ENCODE data around the gene ERFL. TPM values are rescaled to one million over a fixed set of nuclear protein-coding genes. Genes with fewer than 3 reads are reported as not detected.

Gene ERFL
- total RNA-seq, 1 donor from 2014 or later = 0.46 TPM

DNA sequence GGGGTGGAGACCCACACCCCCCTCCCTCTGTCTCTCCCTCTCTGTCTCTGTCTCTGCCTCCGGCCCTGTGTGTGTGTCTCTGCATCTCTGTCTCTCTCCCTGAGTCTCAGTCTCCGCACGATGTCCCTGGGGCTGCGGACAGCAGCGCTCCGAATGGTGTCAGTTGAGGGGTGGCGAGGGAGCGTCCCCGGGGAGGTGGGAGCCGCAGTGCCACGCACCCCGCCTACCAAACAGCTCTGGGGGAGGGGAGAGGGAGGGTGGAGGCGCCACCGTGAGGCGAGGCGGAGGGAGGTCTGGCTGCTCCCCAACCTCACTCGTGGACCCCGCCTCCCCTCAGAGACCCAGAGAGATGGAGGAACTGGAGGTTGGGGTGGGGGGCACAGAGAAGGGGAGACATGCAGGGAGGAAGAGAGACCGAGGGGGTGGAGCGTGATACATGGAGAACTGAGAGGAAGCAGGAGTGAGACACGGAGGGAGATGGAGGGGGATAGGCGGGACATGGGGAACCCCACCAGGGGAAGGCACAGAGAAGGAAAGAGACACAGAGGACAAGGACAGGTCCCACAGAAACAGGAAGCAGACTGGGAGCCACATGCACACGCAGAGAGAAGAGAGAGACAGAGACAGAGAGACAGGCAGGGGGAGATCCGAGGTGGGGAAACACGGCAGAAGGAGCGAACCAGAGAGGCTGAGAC, 7.2 kb downstream of the ERFL start:
- Mint-ChIP-seq H3K4me3 (ENCODE audit: unreplicated experiment) (no peak overlapping the region), H3K9me3 (ENCODE audit: unreplicated experiment) (no peaks in the 10 kb centered on the region), H3K27ac (ENCODE audit: unreplicated experiment) (no peak overlapping the region), H3K27me3 (ENCODE audit: unreplicated experiment) (peaks cover 12% of the 10 kb centered on the region), H3K4me1 (ENCODE audit: unreplicated experiment) (peaks cover 12% of the 10 kb centered on the region), H3K36me3 (ENCODE audit: low read depth, unreplicated experiment) (peaks cover 9% of the 10 kb centered on the region)
- DNase-seq (ENCODE audit: low spot score) = no peak
- TF ChIP-seq, protein P1, sequence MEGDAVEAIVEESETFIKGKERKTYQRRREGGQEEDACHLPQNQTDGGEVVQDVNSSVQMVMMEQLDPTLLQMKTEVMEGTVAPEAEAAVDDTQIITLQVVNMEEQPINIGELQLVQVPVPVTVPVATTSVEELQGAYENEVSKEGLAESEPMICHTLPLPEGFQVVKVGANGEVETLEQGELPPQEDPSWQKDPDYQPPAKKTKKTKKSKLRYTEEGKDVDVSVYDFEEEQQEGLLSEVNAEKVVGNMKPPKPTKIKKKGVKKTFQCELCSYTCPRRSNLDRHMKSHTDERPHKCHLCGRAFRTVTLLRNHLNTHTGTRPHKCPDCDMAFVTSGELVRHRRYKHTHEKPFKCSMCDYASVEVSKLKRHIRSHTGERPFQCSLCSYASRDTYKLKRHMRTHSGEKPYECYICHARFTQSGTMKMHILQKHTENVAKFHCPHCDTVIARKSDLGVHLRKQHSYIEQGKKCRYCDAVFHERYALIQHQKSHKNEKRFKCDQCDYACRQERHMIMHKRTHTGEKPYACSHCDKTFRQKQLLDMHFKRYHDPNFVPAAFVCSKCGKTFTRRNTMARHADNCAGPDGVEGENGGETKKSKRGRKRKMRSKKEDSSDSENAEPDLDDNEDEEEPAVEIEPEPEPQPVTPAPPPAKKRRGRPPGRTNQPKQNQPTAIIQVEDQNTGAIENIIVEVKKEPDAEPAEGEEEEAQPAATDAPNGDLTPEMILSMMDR (IDR thresholded peaks at IDR 0.05; ENCODE audit: unreplicated experiment) = no peak

DNA sequence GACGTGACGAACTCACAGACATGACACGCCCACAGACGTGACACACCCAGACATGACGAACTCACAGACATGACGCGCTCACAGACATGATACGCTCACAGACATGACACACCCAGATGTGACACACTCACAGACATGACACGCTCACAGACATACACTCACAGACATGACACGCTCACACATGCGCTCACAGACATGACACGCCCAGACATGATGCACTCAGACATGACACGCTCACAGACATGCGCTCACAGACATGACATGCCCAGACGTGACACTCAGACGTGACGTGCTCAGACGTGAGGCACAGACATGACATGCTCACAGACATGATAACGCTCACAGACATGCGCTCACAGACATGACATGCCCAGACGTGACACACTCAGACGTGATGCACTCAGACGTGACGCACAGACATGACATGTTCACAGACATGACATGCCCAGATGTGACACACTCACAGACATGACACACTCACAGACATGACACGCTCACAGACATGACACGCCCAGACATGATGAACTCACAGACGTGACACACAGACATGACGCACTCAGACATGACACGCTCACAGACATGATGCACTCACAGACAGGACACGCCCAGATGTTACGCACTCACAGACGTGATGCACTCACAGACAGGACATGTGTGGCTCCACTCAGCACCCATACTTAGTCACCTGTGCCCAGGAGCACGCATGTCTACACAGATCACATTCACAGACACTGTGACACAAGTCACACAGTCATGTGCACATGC, 8.1 kb downstream of the ERFL start:
- no peak overlapping the region for H3K4me3 Mint-ChIP-seq (ENCODE audit: unreplicated experiment)
- peaks cover 9% of the 10 kb centered on the region for H3K36me3 Mint-ChIP-seq (ENCODE audit: low read depth, unreplicated experiment)
- H3K27ac Mint-ChIP-seq (ENCODE audit: unreplicated experiment) = no peak overlapping the region
- no peaks in the 10 kb centered on the region for H3K9me3 Mint-ChIP-seq (ENCODE audit: unreplicated experiment)
- TF ChIP-seq, protein P1 (IDR thresholded peaks at IDR 0.05; ENCODE audit: unreplicated experiment) = no peak
- no peak for DNase-seq (ENCODE audit: low spot score)
- H3K27me3 Mint-ChIP-seq (ENCODE audit: unreplicated experiment) = peaks cover 12% of the 10 kb centered on the region
- H3K4me1 Mint-ChIP-seq (ENCODE audit: unreplicated experiment) = peaks cover 12% of the 10 kb centered on the region

DNA sequence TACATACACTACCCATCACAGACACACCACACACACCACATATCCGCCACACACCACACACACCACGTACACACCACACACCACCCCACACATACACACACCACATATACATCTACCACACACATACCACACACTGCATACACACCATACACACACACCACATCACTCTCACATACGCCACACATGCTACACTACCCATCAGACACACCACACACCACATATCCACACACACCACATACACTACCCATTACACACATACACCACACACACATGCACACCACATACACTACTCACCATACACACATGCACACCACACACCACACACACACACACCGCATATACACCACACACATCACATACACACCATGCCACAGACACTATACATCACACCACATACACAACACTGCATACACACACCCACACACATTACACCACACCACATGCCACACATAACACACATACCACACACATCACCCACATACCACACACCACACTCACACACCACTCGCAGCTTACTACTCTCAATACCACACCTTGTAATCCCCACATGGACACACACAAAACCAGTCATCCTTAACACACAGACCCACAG, 9.5 kb downstream of the ERFL start:
- H3K36me3 Mint-ChIP-seq (ENCODE audit: low read depth, unreplicated experiment) = peaks cover 9% of the 10 kb centered on the region
- peaks cover 15% of the 10 kb centered on the region for H3K4me1 Mint-ChIP-seq (ENCODE audit: unreplicated experiment)
- TF ChIP-seq, protein P1 (IDR thresholded peaks at IDR 0.05; ENCODE audit: unreplicated experiment) = no peak
- H3K9me3 Mint-ChIP-seq (ENCODE audit: unreplicated experiment) = no peaks in the 10 kb centered on the region
- DNase-seq (ENCODE audit: low spot score) = no peak
- H3K27ac Mint-ChIP-seq (ENCODE audit: unreplicated experiment) = no peak overlapping the region
- H3K27me3 Mint-ChIP-seq (ENCODE audit: unreplicated experiment) = peaks cover 18% of the 10 kb centered on the region
- H3K4me3 Mint-ChIP-seq (ENCODE audit: unreplicated experiment) = no peak overlapping the region

DNA sequence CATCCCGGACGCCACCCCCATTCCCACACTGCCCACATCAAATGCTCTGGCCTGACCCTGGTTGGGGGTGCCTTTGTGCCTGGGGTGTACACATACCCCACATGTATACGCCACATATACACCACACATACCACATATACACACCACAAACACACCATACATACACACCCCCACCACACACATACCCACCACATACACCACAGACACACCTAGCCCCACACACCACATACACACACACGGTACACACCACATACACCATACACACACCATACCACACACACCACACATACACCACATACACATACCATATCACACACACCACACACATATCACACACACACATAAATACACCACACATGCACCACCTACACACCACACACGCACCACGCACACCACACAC, 10.2 kb downstream of the ERFL start:
- Mint-ChIP-seq H3K27ac (ENCODE audit: unreplicated experiment) (no peak overlapping the region), H3K36me3 (ENCODE audit: low read depth, unreplicated experiment) (peaks cover 5% of the 10 kb centered on the region), H3K4me3 (ENCODE audit: unreplicated experiment) (no peak overlapping the region), H3K9me3 (ENCODE audit: unreplicated experiment) (no peaks in the 10 kb centered on the region), H3K4me1 (ENCODE audit: unreplicated experiment) (peaks cover 12% of the 10 kb centered on the region), H3K27me3 (ENCODE audit: unreplicated experiment) (peaks cover 19% of the 10 kb centered on the region)
- no peak for DNase-seq (ENCODE audit: low spot score)
- TF ChIP-seq, protein P1 (IDR thresholded peaks at IDR 0.05; ENCODE audit: unreplicated experiment) = no peak
